Measurements from ENCODE around the gene PPP2R2D. TPM values are rescaled to one million over a fixed set of nuclear protein-coding genes. Genes with fewer than 3 reads are reported as not detected.

PPP2R2D gene
- 23.7 TPM for polyA plus RNA-seq (2013, experiment 1 of 2; ENCODE audit: insufficient read length)
- 23.6 TPM for polyA plus RNA-seq (2013, experiment 2 of 2; ENCODE audit: insufficient read length)

GRCh38 chr10:131900350-131901152, at the start of gene PPP2R2D:
PPP2R2D (plus strand) TSS chr10:131901008; CDS start chr10:131901149, 141 bp downstream.
- DNase-seq: peak; percentile 91

DNA sequence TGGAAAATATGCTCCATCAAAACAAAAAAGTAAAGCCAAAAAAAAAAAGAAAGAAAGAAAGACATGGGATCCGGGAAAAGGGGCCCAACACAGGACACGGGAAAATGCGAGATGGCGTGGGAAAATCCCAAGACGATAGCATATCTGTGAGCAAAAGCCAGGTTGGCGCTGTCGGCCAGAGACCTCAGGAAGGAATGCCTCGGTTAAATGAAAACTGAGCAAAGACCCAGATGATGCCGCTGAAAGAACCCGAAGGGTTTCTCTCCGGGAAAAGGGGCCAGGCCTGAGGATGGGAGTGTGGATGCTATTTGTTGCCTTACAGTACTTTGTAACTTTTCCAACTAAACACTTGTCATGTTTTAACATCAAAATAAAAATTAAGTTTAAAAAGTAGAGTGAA, 49.5 kb upstream of the PPP2R2D start:
- DNase-seq: no peak

DNA sequence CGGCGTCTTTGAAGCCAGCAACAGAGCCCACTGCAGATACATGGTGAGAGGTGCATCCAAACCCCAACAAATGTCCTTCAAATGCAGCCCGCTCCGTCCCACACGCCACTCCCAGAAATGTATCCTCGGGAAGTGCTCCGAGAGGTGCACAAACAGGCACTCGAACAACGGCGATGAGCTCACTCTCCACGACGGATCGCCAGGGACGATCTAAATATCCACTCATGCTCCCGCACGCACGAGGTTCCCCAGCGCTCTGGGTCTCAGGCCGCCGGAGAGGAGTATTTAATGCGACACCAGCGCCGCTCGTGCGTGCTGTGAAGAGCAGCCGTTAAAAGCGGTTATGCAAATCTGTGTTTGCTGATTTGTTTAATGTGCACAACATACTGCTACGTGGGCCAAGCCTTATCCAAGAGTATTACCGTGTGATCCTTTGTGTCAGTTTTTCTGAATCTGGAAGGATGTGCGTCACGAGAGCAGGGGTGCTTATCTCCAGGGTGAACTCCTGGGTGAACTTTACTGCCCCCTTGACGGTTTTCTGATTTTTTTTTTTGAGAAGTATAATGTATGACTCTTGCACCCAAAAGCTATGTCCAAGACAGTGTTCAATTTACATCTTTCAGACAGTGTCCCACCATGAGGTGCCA, 48.5 kb upstream of the PPP2R2D start:
- no peak for DNase-seq

GRCh38 chr10:131852823-131853609, 47.8 kb upstream of the PPP2R2D start:
- no peak for DNase-seq

DNA sequence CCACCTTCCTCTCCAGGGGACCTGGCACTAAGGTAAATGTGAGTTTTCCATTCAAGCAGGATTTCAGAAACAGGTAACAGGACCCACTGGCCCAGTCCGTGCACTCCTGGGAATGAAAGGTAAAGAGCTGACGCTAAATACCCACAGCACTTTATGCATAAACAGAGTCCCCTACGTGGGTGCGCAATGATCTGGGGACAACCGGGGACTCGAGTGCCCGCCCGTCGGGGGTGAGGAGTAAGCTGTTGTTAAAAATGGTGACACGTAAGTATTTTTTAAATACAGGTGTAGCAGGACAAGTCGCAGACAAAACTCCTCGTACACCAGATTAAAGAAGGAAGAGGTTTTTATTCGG, 47.2 kb upstream of the PPP2R2D start:
- no peak for DNase-seq

GRCh38 chr10:131854579-131855335, 46.1 kb upstream of the PPP2R2D start:
- no peak for DNase-seq

GRCh38 chr10:131855461-131856401, 45.1 kb upstream of the PPP2R2D start:
- DNase-seq: no peak

- DNase-seq: no peak
Observed at GRCh38 chr10:131856441-131857094, 44.2 kb upstream of the PPP2R2D start.

GRCh38 chr10:131857156-131858117, 43.4 kb upstream of the PPP2R2D start:
- DNase-seq: no peak

- DNase-seq: no peak
Observed at GRCh38 chr10:131858118-131858515, 42.7 kb upstream of the PPP2R2D start.

- DNase-seq: no peak
Observed at GRCh38 chr10:131858583-131859340, 42.0 kb upstream of the PPP2R2D start.

DNA sequence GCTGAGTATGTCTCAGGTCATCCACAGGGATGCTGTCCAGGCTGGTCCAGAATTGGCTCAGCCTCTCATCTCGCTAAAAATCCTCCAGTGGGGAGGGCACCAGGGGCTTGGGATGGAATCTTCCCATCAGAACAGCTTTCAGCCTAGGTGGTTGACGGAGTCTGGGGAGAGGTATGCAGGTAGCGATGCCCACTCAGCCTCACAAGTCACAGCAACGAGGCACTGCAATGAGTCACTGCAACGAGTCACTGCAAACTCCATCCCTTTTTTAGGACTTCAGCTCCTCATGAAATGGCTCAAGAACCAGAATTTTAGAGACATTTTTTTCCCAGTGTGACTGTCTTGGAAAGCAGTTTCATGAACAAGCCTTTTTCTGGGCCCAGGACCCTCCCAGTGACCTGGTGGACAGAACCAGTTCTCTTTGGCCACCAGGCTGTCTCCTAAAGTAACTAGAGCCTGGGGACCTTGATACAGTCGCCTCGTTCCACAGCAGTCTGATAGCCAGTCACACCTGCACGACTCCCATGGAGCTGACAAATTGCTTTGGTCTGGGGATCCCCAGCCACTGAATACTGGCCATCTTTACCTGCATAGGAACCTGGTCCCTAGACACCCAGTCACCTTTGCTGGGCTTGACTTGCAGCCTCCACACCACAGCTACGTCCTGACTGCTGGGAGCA, 41.3 kb upstream of the PPP2R2D start:
- DNase-seq: no peak

DNA sequence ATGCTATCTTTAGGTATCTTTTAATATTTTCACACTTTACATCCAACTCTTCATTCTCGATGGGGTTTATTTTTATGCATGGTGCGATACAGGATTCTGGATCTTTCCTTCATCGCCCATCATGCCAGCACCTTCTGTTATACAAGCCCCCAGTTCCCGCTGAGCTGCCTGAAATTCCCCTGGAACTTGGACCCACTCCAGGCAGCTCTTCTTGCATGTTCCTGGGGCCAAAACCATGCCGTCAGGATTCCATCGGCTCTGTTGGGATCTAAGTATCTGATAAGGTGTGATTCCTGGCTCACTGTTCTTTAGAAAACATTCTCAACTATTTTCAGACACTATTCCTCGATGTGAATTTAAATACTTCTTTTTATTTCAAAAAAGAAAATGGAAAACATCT, 40.5 kb upstream of the PPP2R2D start:
- DNase-seq: no peak

GRCh38 chr10:131860806-131861440, 39.9 kb upstream of the PPP2R2D start:
- no peak for DNase-seq

- DNase-seq: no peak
Observed at GRCh38 chr10:131862548-131862947, 38.3 kb upstream of the PPP2R2D start.

DNA sequence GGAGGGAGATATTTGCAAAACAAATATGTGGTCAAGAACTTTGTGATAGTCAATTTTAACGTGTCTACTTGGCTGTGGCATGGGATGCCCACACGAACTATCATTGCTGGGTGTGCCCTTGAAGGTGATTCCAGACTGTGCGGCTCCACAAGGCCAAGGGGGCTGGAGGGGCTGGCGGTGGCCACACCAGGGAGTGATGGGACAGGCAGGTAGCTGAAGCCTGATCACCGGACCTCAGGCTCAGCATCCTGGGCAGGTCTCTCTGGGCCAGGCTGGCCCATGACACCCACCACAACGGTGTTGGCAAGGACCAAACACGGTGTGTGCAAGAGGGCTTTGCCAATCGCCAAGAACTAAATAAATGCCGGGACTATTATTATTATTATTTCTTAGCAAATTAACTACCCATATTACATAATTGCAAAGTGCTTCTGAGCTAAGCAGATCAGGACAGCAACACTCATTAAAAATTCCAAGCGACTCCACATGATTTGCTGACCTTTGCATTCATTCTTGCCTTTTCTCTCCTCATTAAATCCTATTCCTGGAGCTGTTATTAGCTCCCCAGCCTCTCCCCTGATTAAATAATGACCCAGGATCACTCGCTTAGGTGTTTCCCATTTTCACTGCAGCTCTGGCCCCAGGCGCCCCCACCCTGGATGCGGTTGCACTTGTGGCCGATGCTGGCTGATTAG, 35.4 kb upstream of the PPP2R2D start:
- no peak for DNase-seq

- DNase-seq: no peak
Observed at GRCh38 chr10:131866673-131867072, 34.1 kb upstream of the PPP2R2D start.

All from fibroblast of skin of abdomen (primary cell).